ENCODE data around the gene SNCG.
"Not testable (repeated sequence)": the region's sequence is repeated elsewhere in the genome, so short reads cannot be mapped to it uniquely, and the experiment has no call there.

SNCG gene

GRCh38 chr10:86981716-86982115, 23.3 kb downstream of the SNCG start:
- TF ChIP-seq CTCF (IDR thresholded peaks at IDR 0.05; ENCODE audit: insufficient read depth, low read depth, low read length, missing control alignments), result no peak
- no peak for DNase-seq (ENCODE audit: low read depth)
- no peak overlapping the region for H3K4me3 ChIP-seq (ENCODE audit: low read length)

- not testable (repeated sequence) for H3K4me3 ChIP-seq (ENCODE audit: low read length); DNase-seq (ENCODE audit: low read depth)
These were observed 26.1 kb downstream of the SNCG start for GRCh38 chr10:86984498-86984897.

- no peak for TF ChIP-seq CTCF (IDR thresholded peaks at IDR 0.05; ENCODE audit: insufficient read depth, low read depth, low read length, missing control alignments)
- DNase-seq (ENCODE audit: low read depth), result peak; percentile 35
- H3K4me3 ChIP-seq (ENCODE audit: low read length), result no peak overlapping the region
These were observed 30.1 kb downstream of the SNCG start for GRCh38 chr10:86988520-86988919.

GRCh38 chr10:86991362-86991761, 33.0 kb downstream of the SNCG start:
- not testable (repeated sequence) for H3K4me3 ChIP-seq (ENCODE audit: low read length); DNase-seq (ENCODE audit: low read depth)

GRCh38 chr10:86992456-86992855, 34.1 kb downstream of the SNCG start:
- no peak overlapping the region for H3K4me3 ChIP-seq (ENCODE audit: low read length)
- TF ChIP-seq CTCF (IDR thresholded peaks at IDR 0.05; ENCODE audit: insufficient read depth, low read depth, low read length, missing control alignments), result no peak
- no peak for DNase-seq (ENCODE audit: low read depth)

GRCh38 chr10:86992929-86993328, 34.5 kb downstream of the SNCG start:
- no peak for TF ChIP-seq CTCF (IDR thresholded peaks at IDR 0.05; ENCODE audit: insufficient read depth, low read depth, low read length, missing control alignments)
- DNase-seq (ENCODE audit: low read depth), result no peak
- H3K4me3 ChIP-seq (ENCODE audit: low read length), result no peak overlapping the region

GRCh38 chr10:86999802-87000403, 41.5 kb downstream of the SNCG start:
- H3K4me3 ChIP-seq (ENCODE audit: low read length); DNase-seq (ENCODE audit: low read depth): not testable (repeated sequence)

- DNase-seq (ENCODE audit: low read depth), result no peak
- no peak overlapping the region for H3K4me3 ChIP-seq (ENCODE audit: low read length)
- no peak for TF ChIP-seq CTCF (IDR thresholded peaks at IDR 0.05; ENCODE audit: insufficient read depth, low read depth, low read length, missing control alignments)
These were observed 42.1 kb downstream of the SNCG start for GRCh38 chr10:87000491-87000890.

- not testable (repeated sequence) for H3K4me3 ChIP-seq (ENCODE audit: low read length); DNase-seq (ENCODE audit: low read depth)
These were observed 48.7 kb downstream of the SNCG start for GRCh38 chr10:87007124-87007523.

GRCh38 chr10:87007674-87008073, 49.3 kb downstream of the SNCG start:
- not testable (repeated sequence) for DNase-seq (ENCODE audit: low read depth); H3K4me3 ChIP-seq (ENCODE audit: low read length)

GRCh38 chr10:87008303-87008702, 49.9 kb downstream of the SNCG start:
- DNase-seq (ENCODE audit: low read depth), result peak; percentile 82

GRCh38 chr10:87009134-87009696, 50.8 kb downstream of the SNCG start:
- not testable (repeated sequence) for DNase-seq (ENCODE audit: low read depth); H3K4me3 ChIP-seq (ENCODE audit: low read length)

More at GRCh38 chr10:87008303-87008702, 49.9 kb downstream of the SNCG start:
- not testable (repeated sequence) for H3K4me3 ChIP-seq (ENCODE audit: low read length)
